ENCODE measurements around the gene GSTP1.
"Not testable (repeated sequence)": the region's sequence is repeated elsewhere in the genome, so short reads cannot be mapped to it uniquely, and the experiment has no call there.

Gene GSTP1

GRCh38 chr11:67614730-67615714, 31.4 kb downstream of the GSTP1 start:
- DNase-seq (ENCODE audit: low read depth): no peak

DNA sequence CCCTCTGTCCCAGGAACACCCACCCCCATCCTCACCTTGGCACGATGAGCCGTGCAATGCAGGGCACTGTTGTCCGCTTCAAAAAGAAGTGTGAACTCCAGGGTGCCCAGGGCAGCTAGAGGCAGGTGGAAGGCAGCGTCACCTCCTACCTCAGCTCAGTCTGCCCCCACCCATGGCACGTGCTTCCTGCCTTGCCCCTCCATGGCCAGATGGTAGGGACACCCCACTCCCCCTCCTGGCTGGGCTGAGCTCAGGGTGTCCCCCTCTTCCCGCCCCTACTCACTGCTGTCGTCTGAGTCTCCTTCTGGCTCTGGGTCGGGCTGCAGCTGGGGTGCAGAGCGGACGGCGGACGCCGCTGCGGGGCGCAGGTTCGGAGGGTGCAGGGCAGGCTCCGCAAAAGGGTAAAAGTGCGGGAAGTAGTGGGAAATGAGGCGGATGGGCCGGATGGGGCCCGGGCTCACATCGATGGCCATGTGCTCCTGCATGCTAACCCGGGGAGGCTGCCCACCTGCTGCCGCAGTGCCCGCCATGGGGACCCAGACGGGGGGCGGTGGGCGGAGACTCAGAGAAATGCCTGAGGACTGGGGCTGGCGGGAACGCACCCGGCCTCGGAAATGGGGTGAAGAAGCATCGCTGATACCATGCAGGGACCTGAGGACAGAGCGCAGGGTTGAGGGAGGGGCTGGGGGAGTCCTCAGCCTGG, 32.3 kb downstream of the GSTP1 start:
- DNase-seq (ENCODE audit: low read depth): no peak

DNA sequence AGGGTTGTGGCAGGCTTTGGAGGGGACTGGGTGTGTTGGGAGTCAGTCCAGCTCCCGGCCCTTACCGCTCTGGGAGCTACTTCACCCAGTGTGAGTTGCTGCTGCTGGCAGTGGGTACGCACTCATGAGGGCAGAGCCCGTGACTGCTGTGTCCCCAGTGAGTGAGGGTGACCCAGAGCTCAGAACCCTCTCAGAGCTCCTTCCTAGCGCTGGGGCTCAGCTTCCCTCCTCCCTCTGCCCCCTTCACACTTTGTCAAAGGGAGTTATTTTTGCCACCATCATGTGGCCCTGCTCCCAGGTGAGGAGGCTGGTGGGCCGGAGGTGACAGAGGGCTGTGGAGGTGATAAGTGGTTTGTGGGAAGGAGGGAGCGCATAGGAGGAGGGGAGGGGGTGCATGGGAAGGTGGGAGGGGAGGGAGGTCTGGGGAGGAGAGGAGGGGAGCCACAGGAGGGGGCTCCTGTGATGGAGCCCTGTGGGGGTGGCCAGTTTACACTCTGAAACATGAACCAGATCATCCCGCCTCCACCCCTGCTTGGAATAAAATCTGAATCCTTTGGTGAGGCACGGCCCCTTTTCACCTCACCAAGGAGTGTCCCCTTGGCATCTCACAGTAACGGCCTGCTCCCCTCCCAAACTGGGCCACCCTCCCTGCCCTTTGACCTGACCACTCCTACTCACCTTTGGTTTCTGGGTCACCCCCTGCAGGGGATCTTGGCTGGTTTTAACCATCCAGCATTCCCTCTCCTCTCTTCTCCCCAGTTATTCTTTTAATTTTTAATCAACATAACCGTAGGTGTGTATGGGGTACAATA, 33.0 kb downstream of the GSTP1 start:
- no peak for DNase-seq (ENCODE audit: low read depth)

DNA sequence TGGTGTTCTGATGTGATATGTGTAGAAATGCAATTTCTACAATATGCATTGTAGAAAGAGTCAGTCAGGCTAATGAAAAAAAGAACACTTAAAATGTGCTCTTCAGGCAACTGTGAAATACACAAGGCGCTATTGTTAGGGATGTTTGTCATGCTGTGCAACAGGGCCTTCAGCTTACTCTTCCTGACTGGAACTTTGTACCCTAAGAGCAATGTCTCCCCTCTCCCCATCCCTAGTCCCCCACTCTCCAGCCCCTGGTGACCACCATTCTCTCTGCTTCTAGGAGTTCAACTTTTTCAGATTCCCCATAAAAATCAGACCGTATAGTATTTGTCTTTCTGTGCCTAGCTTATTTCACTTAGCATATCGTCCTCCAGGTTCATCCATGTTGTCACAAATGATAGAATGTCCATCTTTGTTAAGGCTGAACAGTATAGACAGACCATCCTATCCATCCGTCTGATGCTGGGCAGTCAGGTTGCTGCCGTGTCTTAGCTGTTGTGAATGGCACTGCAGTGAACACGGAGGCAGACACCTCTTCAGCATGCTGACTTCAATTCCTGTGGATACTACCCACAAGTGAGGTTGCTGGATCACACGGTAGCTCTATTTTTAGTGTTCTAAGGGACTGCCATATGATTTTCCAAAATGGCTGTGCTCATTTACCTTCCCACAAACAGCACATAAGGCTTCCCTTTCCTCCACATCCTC, 33.8 kb downstream of the GSTP1 start:
- DNase-seq (ENCODE audit: low read depth): no peak

GRCh38 chr11:67618901-67619659, 35.5 kb downstream of the GSTP1 start:
- not testable (repeated sequence) for DNase-seq (ENCODE audit: low read depth)

GRCh38 chr11:67619683-67620618, 36.3 kb downstream of the GSTP1 start:
- not testable (repeated sequence) for DNase-seq (ENCODE audit: low read depth)

DNA sequence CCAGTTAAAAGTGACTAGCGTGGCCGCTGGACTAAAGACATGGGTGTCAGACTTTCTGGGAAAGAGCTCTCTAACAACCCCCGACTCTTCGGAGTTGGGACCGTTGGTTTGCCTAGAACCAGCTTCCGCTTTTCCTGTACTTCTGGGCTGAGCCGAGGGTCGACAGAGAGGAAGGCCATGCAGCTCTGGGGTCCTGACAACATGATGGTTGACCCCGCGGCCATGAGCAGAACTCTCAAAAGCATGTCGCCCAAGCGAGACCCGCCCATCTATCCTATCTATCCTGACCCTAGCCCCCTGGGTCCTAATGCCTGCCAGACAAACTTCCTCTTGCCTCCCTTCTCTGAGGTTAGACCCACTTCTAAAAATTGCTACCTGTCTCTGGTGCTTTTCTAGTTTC, 37.0 kb downstream of the GSTP1 start:
- not testable (repeated sequence) for DNase-seq (ENCODE audit: low read depth)

GRCh38 chr11:67621928-67622327, 38.3 kb downstream of the GSTP1 start:
- DNase-seq (ENCODE audit: low read depth): not testable (repeated sequence)

DNA sequence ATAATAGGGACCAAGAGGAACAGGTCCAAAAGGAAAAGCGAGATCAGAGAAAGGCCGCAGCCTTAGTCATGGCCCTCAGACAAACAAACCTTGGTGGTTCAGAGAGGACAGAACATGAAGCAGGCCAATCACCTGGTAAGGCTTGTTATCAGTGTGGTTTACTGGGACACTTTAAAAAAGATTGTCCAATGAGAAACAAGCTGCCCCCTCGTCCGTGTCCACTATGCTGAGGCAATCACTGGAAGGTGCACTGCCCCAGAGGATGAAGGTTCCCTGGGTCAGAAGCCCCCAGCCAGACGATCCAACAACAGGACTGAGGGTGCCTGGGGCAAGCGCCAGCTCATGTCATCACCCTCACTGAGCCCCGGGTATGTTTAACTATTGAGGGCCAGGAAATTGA, 39.3 kb downstream of the GSTP1 start:
- DNase-seq (ENCODE audit: low read depth): not testable (repeated sequence)

GRCh38 chr11:67623795-67624194, 40.2 kb downstream of the GSTP1 start:
- not testable (repeated sequence) for DNase-seq (ENCODE audit: low read depth)

DNA sequence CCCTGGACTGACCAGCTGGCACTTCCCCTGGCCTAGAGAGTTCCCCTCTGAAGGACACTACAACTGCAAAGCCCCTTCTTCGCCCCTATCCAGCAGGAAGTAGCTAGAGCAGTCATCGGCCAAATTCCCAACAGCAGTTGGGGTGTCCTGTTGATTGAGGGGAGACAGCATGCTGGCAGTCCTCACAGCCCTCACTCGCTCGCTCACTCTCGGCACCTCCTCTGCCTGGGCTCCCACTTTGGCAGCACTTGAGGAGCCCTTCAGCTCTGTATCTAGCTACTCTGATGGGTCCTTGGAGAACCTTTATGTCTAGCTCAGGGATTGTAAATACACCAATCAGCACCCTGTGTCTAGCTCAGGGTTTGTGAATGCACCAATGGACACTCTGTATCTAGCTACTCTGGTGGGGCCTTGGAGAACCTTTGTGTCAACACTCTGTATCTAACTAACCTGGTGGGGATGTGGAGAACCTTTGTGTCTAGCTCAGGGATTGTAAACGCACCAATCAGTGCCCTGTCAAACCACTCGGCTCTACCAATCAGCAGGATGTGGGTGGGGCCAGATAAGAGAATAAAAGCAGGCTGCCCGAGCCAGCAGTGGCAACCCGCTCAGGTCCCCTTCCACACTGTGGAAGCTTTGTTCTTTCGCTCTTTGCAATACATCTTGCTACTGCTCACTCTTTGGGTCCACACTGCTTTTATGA, 42.7 kb downstream of the GSTP1 start:
- not testable (repeated sequence) for DNase-seq (ENCODE audit: low read depth)

DNA sequence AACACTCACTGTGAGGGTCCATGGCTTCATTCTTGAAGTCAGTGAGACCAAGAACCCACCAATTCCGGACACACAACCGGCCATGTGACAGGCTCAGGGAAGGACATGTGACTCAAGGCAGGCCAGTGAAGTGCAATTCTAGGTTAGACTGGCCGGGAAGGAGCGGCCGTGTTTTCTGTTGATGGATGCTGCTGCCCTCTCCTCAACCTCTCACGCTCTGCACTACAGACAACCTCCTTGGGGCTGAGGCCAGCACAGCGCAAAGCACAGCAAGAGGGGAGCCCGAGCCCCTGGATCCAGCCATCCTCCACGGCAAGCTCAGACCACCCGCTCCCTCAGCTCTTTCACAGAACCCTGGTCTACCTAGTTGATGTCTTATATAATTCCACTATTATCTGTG, 43.4 kb downstream of the GSTP1 start:
- DNase-seq (ENCODE audit: low read depth): no peak

GRCh38 chr11:67627441-67627811, 43.8 kb downstream of the GSTP1 start:
- no peak for DNase-seq (ENCODE audit: low read depth)

- DNase-seq (ENCODE audit: low read depth): no peak
These were observed 44.4 kb downstream of the GSTP1 start for GRCh38 chr11:67627812-67628624.

DNA sequence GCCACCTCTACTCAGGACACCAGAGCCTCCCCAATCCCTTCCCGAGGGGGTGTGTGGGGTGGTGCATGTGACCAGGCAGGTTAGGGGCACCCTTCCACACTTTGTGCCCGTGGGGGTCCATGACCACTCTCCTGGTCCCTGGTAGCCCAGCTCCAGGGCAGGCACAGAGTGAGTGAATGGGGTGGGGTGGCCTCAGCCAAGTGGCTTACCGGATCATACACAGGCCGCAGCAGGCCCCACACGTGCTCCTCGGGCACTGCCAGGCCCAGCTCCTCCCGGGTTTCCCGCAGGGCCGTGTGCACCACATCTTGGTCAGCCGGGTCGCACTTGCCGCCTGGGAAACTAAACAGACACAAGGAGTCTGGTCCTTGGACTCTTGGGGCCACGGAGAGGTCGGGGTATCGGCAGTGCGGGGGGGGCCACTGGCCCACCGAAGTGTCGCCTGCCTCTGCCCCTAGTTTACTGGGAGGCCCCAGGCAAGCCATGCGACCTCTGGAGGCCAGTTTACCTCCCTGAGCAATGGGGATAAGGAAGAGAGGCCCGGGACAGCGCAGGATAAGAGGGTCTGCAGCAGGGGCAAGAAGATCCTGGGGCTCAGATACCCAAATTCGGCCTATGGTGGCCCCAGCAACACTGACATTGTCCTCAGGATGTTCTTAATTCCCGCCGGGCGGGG, 45.2 kb downstream of the GSTP1 start:
- DNase-seq (ENCODE audit: low read depth): no peak

GRCh38 chr11:67629386-67630227, 46.0 kb downstream of the GSTP1 start, which contains the start of gene NUDT8:
TSS of gene NUDT8 (minus strand) at chr11:67629937. CDS start at chr11:67629911, 26 bp downstream.
- peak; percentile 80 for DNase-seq (ENCODE audit: low read depth)

Data from activated T-helper 1 cell treated with Interleukin-2 at 50 U/mL for 16 hours (primary cell).